ENCODE data around the gene SYF2.

DNA sequence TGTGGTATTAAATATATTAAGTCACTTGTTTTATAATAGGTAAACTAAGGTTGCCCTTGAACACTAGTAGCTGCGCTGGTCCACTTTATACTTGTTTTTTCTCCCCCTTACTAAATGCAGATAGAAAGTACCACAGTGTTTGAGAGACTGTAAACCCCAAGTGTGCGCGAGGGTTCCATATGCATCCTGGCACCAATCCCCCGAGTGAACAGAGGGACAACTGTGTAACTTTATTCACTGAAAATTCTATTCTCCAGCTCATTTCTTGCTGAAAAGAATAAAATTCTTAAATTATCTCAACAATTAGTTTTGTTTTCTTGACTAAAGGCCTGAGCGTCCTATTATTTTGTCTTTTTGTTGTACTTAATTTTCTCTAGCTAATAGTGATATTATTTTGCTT lies 13.1 kb upstream of the SYF2 start:
- TF ChIP-seq GATA3 (IDR thresholded peaks at IDR 0.05; ENCODE audit: low read depth, low read length) (no peak), GATA2 (IDR thresholded peaks at IDR 0.05; ENCODE audit: low read depth, low read length) (no peak)
